Endodermal cell (in vitro differentiated cells): ENCODE measurements around the gene AADACL2. TPM values are rescaled to one million over a fixed set of nuclear protein-coding genes. Genes with fewer than 3 reads are reported as not detected.

Source experiments
- DNase-seq: peaks from one replicate; pipeline ENCODE4 v3.0.0-alpha.2; 2017
- H3K27ac ChIP-seq: 2 replicates; pipeline ENCODE4 v1.5.1; 2013; ENCODE audit warnings: mild to moderate bottlenecking, low read depth, low read length, moderate library complexity
- H3K27me3 ChIP-seq: 2 replicates; pipeline ENCODE4 v1.6.1; 2013; ENCODE audit warnings: mild to moderate bottlenecking, low read length, moderate library complexity; ENCODE audit not compliant: insufficient read depth, control insufficient read depth, poor library complexity, severe bottlenecking
- H3K36me3 ChIP-seq: 2 replicates; pipeline ENCODE4 v1.7.0; 2013; ENCODE audit warnings: mild to moderate bottlenecking, low read length, moderate library complexity; ENCODE audit not compliant: control insufficient read depth, insufficient read depth
- H3K4me1 ChIP-seq: one replicate; pipeline ENCODE4 v1.7.0; 2013; ENCODE audit warnings: low read length; ENCODE audit not compliant: control insufficient read depth, insufficient read depth
- H3K4me3 ChIP-seq: 2 replicates; pipeline ENCODE4 v1.5.1; 2013; ENCODE audit warnings: mild to moderate bottlenecking, low read length, moderate library complexity
- H3K9ac ChIP-seq: 2 replicates; pipeline ENCODE4 v1.6.1; 2013; ENCODE audit warnings: mild to moderate bottlenecking, low read length, moderate library complexity; ENCODE audit not compliant: poor library complexity, severe bottlenecking; ENCODE audit errors: extremely low read depth
- H3K9me3 ChIP-seq: 2 replicates; pipeline ENCODE4 v1.6.1; 2013; ENCODE audit warnings: mild to moderate bottlenecking, low read length, moderate library complexity; ENCODE audit not compliant: control insufficient read depth
- H3K27ac Mint-ChIP-seq: 2 replicates; pipeline ENCODE4 v1.8.0; 2020; ENCODE audit warnings: mixed read lengths
- H3K27me3 Mint-ChIP-seq: 2 replicates; pipeline ENCODE4 v1.8.0; 2021; ENCODE audit warnings: mild to moderate bottlenecking, mixed read lengths; ENCODE audit not compliant: insufficient read depth
- H3K36me3 Mint-ChIP-seq: 2 replicates; pipeline ENCODE4 v1.8.0; 2020; ENCODE audit warnings: low read depth, mixed read lengths
- H3K4me1 Mint-ChIP-seq: 2 replicates; pipeline ENCODE4 v1.8.0; 2020; ENCODE audit warnings: mixed read lengths
- H3K4me3 Mint-ChIP-seq: 2 replicates; pipeline ENCODE4 v1.8.0; 2020; ENCODE audit warnings: mild to moderate bottlenecking, moderate library complexity, mixed read lengths
- H3K9me3 Mint-ChIP-seq: 2 replicates; pipeline ENCODE4 v1.8.0; 2020; ENCODE audit warnings: mild to moderate bottlenecking, mixed read lengths
- CTCF ChIP-seq: fragments of 200-600 bp; sonication (generic); conservative IDR thresholded peaks from 2 replicates; pipeline ENCODE4 v1.5.0; 2021; ENCODE audit warnings: antibody characterized with exemption, mild to moderate bottlenecking
- WGBS, 2 experiments: methylation state at CpG; one replicate each; pipeline versions ENCODE4 v1.1.5 to v1.1.7; 2013; ENCODE audit warnings: missing lambda C conversion rate in 2 of 2, mixed read lengths in 1 of 2; ENCODE audit not compliant: insufficient coverage in 1 of 2, insufficient read length in 1 of 2; 5-methylcytosine and 5-hydroxymethylcytosine counted together
- total RNA-seq, 2 donors: library from RNA; stranded (reverse); fragmentation: NEBNext Ultra II Directional in 1 of 2; extraction: Animal tissue kit (Norgen Biotek cat#: 25700) in 1 of 2; gene quantifications; 2 replicates in 1 of 2; 3 replicates in 1 of 2; pipeline ENCODE4 v1.2.1, GENCODE V29; 2021

The AADACL2 gene
- total RNA-seq, 2 donors from 2014 or later: not detected

GRCh38 chr3:151792411-151792810 lies 58.7 kb downstream of the AADACL2 start:
- WGBS, 2 experiments: 95 to 100% methylated on average over 1 to 2 of the region's 2 CpGs
- Histone ChIP-seq H3K9ac (no peak overlapping the region), H3K27me3 (no peaks in the 10 kb centered on the region), H3K9me3 (peaks cover 6% of the 10 kb centered on the region), H3K4me1 (no peaks in the 10 kb centered on the region), H3K27ac (no peak overlapping the region), H3K36me3 (no peaks in the 10 kb centered on the region), H3K4me3 (no peak overlapping the region)
- TF ChIP-seq CTCF: no peak
- Mint-ChIP-seq H3K9me3 (peaks cover 5% of the 10 kb centered on the region), H3K27ac (no peak overlapping the region), H3K27me3 (no peaks in the 10 kb centered on the region), H3K4me3 (no peak overlapping the region), H3K36me3 (peaks cover 2% of the 10 kb centered on the region), H3K4me1 (peaks cover 3% of the 10 kb centered on the region)
- DNase-seq: no peak

GRCh38 chr3:151793636-151794035 lies 59.9 kb downstream of the AADACL2 start:
- Histone ChIP-seq H3K36me3 (no peaks in the 10 kb centered on the region), H3K9ac (no peak overlapping the region), H3K4me1 (no peaks in the 10 kb centered on the region), H3K27me3 (no peaks in the 10 kb centered on the region), H3K9me3 (peaks cover 6% of the 10 kb centered on the region), H3K4me3 (no peak overlapping the region), H3K27ac (no peak overlapping the region)
- TF ChIP-seq CTCF: no peak
- Mint-ChIP-seq H3K36me3 (peaks cover 2% of the 10 kb centered on the region), H3K9me3 (peaks cover 5% of the 10 kb centered on the region), H3K27ac (no peak overlapping the region), H3K4me3 (no peak overlapping the region), H3K27me3 (no peaks in the 10 kb centered on the region), H3K4me1 (peaks cover 3% of the 10 kb centered on the region)
- WGBS, 2 experiments: 44 to 45% methylated on average over 2 of the region's 2 CpGs
- no peak for DNase-seq

- no peak overlapping the region for H3K9ac ChIP-seq
- Mint-ChIP-seq H3K36me3 (peaks cover 2% of the 10 kb centered on the region), H3K9me3 (peaks cover 5% of the 10 kb centered on the region), H3K27ac (no peak overlapping the region), H3K4me3 (no peak overlapping the region), H3K27me3 (no peaks in the 10 kb centered on the region), H3K4me1 (peaks cover 3% of the 10 kb centered on the region)
- H3K9me3 ChIP-seq: peaks cover 6% of the 10 kb centered on the region
- no peak for TF ChIP-seq CTCF
- DNase-seq: no peak
- 95 to 100% methylated on average over 1 of the region's 2 CpGs for WGBS, 2 experiments
- H3K36me3 ChIP-seq: no peaks in the 10 kb centered on the region
- no peaks in the 10 kb centered on the region for H3K4me1 ChIP-seq
- H3K27me3 ChIP-seq: no peaks in the 10 kb centered on the region
- H3K4me3 ChIP-seq: no peak overlapping the region
- no peak overlapping the region for H3K27ac ChIP-seq
Measured at GRCh38 chr3:151794080-151794479, 60.4 kb downstream of the AADACL2 start.
